Measurements from ENCODE around the gene FYB2.

- TF ChIP-seq CTCF (IDR thresholded peaks at IDR 0.05; ENCODE audit: low read depth, low read length, poor library complexity, severe bottlenecking) = no peak
- no peak for TF ChIP-seq EZH2phosphoT487 (IDR thresholded peaks at IDR 0.05; ENCODE audit: borderline replicate concordance, low read length)
Observed at GRCh38 chr1:56855190-56855589, 36.0 kb upstream of the FYB2 start.
